ENCODE measurements around the gene PARD3. TPM values are rescaled to one million over a fixed set of nuclear protein-coding genes. Genes with fewer than 3 reads are reported as not detected.

PARD3 gene
- total and polyA plus RNA-seq, 2 experiments from 2014 or later: 47.2 to 59.7 TPM

DNA sequence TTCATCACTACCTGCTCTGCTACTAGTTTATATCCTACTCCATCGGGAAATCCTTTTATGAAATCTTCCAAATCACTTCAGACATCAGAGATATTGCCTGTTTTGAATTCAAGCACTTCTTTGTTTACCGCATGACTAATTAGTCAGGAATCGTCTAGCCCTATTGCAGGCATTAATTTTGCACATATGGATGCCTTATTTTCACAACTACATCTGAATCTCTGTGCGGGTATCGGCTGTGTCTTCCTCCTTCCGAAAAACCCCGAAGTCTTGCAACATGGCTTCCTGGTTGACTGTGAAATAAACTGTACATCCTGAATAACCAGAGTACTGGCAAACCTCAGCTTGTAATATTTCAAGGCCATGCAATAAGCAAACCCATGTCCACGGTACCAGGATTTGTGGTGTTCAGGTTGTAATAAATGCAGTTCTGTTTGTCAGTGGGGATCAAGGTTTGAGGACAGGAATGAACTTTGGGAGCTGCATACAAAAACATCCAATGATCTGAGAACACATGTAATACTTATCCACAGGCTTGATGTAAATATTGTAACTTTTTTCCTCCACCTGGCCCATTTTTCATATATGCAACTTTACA, 642.1 kb downstream of the PARD3 start:
- Histone ChIP-seq H3K4me1 (ENCODE audit: insufficient read depth) (no peaks in the 10 kb centered on the region), H3K9me2 (replicated peaks; ENCODE audit: insufficient read depth) (no peaks in the 10 kb centered on the region), H3K27me3 (no peaks in the 10 kb centered on the region), H3K4me2 (no peak overlapping the region), H3K27ac (no peak overlapping the region), H4K20me1 (ENCODE audit: insufficient read depth, poor library complexity, severe bottlenecking) (no peaks in the 10 kb centered on the region), H3K36me3 (replicated peaks; ENCODE audit: insufficient read depth, low read depth) (no peaks in the 10 kb centered on the region), H3K4me3 (no peak overlapping the region), H3K79me2 (no peaks in the 10 kb centered on the region), H2AFZ (no peak overlapping the region), H3K9me3 (ENCODE audit: low read depth) (no peaks in the 10 kb centered on the region)
- DNase-seq (ENCODE audit: low spot score): no peak
- 90% methylated on average over 8 of the region's 8 CpGs for WGBS (ENCODE audit: low lambda C conversion rate, missing lambda C conversion rate)
- no peak for TF ChIP-seq EZH2phosphoT487 (IDR thresholded peaks at IDR 0.05; ENCODE audit: low read depth, severe bottlenecking, unreplicated experiment)
- TF ChIP-seq, protein P1, sequence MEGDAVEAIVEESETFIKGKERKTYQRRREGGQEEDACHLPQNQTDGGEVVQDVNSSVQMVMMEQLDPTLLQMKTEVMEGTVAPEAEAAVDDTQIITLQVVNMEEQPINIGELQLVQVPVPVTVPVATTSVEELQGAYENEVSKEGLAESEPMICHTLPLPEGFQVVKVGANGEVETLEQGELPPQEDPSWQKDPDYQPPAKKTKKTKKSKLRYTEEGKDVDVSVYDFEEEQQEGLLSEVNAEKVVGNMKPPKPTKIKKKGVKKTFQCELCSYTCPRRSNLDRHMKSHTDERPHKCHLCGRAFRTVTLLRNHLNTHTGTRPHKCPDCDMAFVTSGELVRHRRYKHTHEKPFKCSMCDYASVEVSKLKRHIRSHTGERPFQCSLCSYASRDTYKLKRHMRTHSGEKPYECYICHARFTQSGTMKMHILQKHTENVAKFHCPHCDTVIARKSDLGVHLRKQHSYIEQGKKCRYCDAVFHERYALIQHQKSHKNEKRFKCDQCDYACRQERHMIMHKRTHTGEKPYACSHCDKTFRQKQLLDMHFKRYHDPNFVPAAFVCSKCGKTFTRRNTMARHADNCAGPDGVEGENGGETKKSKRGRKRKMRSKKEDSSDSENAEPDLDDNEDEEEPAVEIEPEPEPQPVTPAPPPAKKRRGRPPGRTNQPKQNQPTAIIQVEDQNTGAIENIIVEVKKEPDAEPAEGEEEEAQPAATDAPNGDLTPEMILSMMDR (IDR thresholded peaks at IDR 0.05; ENCODE audit: poor library complexity): no peak
- no peak for TF ChIP-seq EZH2 (IDR thresholded peaks at IDR 0.05; ENCODE audit: borderline replicate concordance)

DNA sequence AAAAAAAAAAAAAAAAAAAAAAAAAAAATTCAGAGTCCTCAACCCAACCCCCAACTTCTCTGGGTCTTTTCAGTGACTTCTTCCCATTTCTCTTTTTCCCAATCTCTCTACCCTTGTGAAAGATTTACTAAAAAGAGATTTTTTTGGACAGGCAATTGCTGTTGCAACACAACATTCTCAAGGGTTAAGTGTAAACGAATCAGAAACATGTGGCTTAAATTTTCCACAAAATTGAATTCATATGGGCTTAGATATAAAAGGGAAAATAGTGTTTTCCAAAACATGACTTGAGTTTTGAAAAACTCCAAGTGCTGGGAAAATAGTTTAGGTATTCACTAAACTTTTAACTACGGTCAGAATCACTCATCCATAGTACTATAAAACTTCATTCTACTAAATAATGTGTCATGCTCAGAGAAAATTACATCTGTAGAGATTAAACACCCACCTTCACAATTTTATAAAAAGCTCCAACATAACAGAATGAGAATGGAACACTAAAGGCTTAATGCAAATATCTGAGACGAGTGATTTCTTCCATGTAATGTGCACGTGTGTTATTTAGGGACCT, 643.1 kb downstream of the PARD3 start:
- no peak overlapping the region for H3K4me3 ChIP-seq
- H4K20me1 ChIP-seq (ENCODE audit: insufficient read depth, poor library complexity, severe bottlenecking): no peaks in the 10 kb centered on the region
- no peaks in the 10 kb centered on the region for H3K27me3 ChIP-seq
- no peaks in the 10 kb centered on the region for H3K9me2 ChIP-seq (replicated peaks; ENCODE audit: insufficient read depth)
- 67% methylated on average over 4 of the region's 4 CpGs for WGBS (ENCODE audit: low lambda C conversion rate, missing lambda C conversion rate)
- H2AFZ ChIP-seq: no peak overlapping the region
- H3K9me3 ChIP-seq (ENCODE audit: low read depth): no peaks in the 10 kb centered on the region
- no peaks in the 10 kb centered on the region for H3K4me1 ChIP-seq (ENCODE audit: insufficient read depth)
- TF ChIP-seq, protein P1 (IDR thresholded peaks at IDR 0.05; ENCODE audit: poor library complexity): no peak
- TF ChIP-seq EZH2phosphoT487 (IDR thresholded peaks at IDR 0.05; ENCODE audit: low read depth, severe bottlenecking, unreplicated experiment) (no peak), EZH2 (IDR thresholded peaks at IDR 0.05; ENCODE audit: borderline replicate concordance) (no peak)
- no peak overlapping the region for H3K4me2 ChIP-seq
- H3K27ac ChIP-seq: no peak overlapping the region
- no peak for DNase-seq (ENCODE audit: low spot score)
- no peaks in the 10 kb centered on the region for H3K79me2 ChIP-seq
- H3K36me3 ChIP-seq (replicated peaks; ENCODE audit: insufficient read depth, low read depth): no peaks in the 10 kb centered on the region

DNA sequence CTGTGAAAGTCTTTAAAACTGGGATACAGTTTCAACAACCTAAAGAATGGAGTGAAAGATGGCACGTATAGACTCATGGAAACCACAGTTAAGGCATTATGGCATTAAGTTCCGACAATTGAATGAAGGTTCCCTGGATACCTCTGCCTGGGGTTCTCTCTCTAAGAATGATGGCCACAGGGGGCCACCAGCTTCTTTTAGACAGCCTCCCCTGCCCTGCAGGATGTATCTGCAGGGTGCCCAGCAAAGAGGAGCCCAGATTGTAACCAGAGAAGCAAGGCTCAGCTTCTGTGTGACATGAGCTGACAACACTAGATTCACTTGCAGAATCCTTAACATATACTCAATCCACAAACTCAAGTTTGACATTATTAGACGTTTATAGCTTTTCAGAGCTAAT, 645.4 kb downstream of the PARD3 start:
- Histone ChIP-seq H3K9me3 (ENCODE audit: low read depth) (no peaks in the 10 kb centered on the region), H3K27ac (no peak overlapping the region), H4K20me1 (ENCODE audit: insufficient read depth, poor library complexity, severe bottlenecking) (no peaks in the 10 kb centered on the region), H3K27me3 (no peaks in the 10 kb centered on the region), H2AFZ (no peak overlapping the region), H3K4me1 (ENCODE audit: insufficient read depth) (no peaks in the 10 kb centered on the region), H3K36me3 (replicated peaks; ENCODE audit: insufficient read depth, low read depth) (no peaks in the 10 kb centered on the region), H3K9me2 (replicated peaks; ENCODE audit: insufficient read depth) (no peaks in the 10 kb centered on the region), H3K79me2 (no peaks in the 10 kb centered on the region), H3K4me3 (no peak overlapping the region), H3K4me2 (no peak overlapping the region)
- DNase-seq (ENCODE audit: low spot score): no peak
- WGBS (ENCODE audit: low lambda C conversion rate, missing lambda C conversion rate): 92% methylated on average over 3 of the region's 3 CpGs
- no peak for TF ChIP-seq EZH2phosphoT487 (IDR thresholded peaks at IDR 0.05; ENCODE audit: low read depth, severe bottlenecking, unreplicated experiment)
- TF ChIP-seq, protein P1 (IDR thresholded peaks at IDR 0.05; ENCODE audit: poor library complexity): no peak
- no peak for TF ChIP-seq EZH2 (IDR thresholded peaks at IDR 0.05; ENCODE audit: borderline replicate concordance)
